SK-N-SH (cell line): ENCODE data around the gene FRAS1.

Experiments
- CHD2 ChIP-seq: fragments of 150-350 bp; IDR thresholded peaks from 2 replicates; pipeline ENCODE4 v1.6.1; 2018; ENCODE audit warnings: low read length; ENCODE audit not compliant: partially characterized antibody
- ELF1 ChIP-seq: IDR thresholded peaks from 2 replicates; pipeline ENCODE4 v1.4.0; 2012
- POLR2AphosphoS5 ChIP-seq: IDR thresholded peaks from 2 replicates; pipeline ENCODE4 v1.6.1; 2012; ENCODE audit warnings: low read depth, low read length
- RAD21 ChIP-seq: IDR thresholded peaks from 2 replicates; pipeline ENCODE4 v1.6.1; 2012; ENCODE audit warnings: mild to moderate bottlenecking, low read length
- TAF1 ChIP-seq: IDR thresholded peaks from 2 replicates; pipeline ENCODE4 v1.6.1; 2012; ENCODE audit warnings: low read depth, mild to moderate bottlenecking, low read length, moderate library complexity, borderline replicate concordance
- TF ChIP-seq, protein P1 (sequence below): IDR thresholded peaks from 2 replicates; pipeline ENCODE4 v1.6.1; 2012; ENCODE audit warnings: mild to moderate bottlenecking, low read depth, low read length, moderate library complexity
- TF ChIP-seq, protein P2 (sequence below): fragments of 200-600 bp; sonication (generic); IDR thresholded peaks from 2 replicates; pipeline ENCODE4 v1.6.1; 2017; ENCODE audit warnings: antibody characterized with exemption, mild to moderate bottlenecking, moderate library complexity
- TF ChIP-seq, protein P3 (sequence below): IDR thresholded peaks from 2 replicates; pipeline ENCODE4; 2012
- TF ChIP-seq, protein P4 (sequence below): fragments of 150-350 bp; IDR thresholded peaks from 2 replicates; pipeline ENCODE4 v1.6.1; 2017; ENCODE audit warnings: antibody characterized with exemption, low read length, low read depth, borderline replicate concordance
- TF ChIP-seq, protein P5 (sequence below): IDR thresholded peaks from 2 replicates; pipeline ENCODE4 v1.4.0; 2012; ENCODE audit warnings: low read depth, borderline replicate concordance

DNA sequence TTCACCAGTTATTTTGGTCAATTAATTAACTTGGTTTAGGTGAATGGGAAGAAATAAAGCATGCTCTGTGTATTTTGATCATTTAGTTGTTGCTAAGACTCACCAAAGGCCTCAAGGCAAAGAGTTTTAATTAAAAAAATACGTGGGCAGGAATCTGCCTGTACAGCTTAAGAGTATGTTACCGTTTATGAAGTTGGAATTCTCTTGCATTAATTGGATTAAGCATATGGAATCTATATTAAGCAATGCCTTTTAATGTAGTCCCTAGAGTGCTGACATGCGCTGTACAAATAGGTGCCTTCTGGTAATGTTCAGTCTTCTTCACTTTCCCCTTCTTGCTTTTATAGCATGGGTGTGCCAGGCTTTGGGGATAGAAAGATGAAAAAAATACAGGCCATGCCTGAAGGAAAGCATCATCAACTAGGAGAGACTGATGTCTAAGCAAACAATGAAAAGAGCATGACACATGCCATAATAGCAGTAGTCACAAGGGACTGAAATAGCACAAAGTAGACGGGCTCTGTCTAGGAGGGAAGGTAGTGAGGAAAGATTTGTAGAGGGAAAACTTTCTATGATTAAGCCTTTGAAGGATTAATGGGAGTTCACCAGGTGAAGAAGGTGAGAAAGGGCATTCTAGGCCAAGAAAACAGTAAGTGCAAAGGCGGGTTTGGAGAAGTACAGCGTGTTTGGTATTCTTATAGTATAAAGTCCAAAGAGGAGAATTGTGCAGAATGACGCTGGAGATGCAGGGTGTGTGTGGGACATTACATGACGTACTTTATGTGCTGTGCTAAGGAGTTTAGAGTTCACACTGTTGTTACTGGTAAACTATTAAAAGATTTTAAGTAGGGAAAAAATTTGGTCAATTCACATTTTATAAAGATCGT lies 268.4 kb downstream of the FRAS1 start:
- TF ChIP-seq, protein P1, sequence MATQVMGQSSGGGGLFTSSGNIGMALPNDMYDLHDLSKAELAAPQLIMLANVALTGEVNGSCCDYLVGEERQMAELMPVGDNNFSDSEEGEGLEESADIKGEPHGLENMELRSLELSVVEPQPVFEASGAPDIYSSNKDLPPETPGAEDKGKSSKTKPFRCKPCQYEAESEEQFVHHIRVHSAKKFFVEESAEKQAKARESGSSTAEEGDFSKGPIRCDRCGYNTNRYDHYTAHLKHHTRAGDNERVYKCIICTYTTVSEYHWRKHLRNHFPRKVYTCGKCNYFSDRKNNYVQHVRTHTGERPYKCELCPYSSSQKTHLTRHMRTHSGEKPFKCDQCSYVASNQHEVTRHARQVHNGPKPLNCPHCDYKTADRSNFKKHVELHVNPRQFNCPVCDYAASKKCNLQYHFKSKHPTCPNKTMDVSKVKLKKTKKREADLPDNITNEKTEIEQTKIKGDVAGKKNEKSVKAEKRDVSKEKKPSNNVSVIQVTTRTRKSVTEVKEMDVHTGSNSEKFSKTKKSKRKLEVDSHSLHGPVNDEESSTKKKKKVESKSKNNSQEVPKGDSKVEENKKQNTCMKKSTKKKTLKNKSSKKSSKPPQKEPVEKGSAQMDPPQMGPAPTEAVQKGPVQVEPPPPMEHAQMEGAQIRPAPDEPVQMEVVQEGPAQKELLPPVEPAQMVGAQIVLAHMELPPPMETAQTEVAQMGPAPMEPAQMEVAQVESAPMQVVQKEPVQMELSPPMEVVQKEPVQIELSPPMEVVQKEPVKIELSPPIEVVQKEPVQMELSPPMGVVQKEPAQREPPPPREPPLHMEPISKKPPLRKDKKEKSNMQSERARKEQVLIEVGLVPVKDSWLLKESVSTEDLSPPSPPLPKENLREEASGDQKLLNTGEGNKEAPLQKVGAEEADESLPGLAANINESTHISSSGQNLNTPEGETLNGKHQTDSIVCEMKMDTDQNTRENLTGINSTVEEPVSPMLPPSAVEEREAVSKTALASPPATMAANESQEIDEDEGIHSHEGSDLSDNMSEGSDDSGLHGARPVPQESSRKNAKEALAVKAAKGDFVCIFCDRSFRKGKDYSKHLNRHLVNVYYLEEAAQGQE, result no peak
- TF ChIP-seq, protein P2, sequence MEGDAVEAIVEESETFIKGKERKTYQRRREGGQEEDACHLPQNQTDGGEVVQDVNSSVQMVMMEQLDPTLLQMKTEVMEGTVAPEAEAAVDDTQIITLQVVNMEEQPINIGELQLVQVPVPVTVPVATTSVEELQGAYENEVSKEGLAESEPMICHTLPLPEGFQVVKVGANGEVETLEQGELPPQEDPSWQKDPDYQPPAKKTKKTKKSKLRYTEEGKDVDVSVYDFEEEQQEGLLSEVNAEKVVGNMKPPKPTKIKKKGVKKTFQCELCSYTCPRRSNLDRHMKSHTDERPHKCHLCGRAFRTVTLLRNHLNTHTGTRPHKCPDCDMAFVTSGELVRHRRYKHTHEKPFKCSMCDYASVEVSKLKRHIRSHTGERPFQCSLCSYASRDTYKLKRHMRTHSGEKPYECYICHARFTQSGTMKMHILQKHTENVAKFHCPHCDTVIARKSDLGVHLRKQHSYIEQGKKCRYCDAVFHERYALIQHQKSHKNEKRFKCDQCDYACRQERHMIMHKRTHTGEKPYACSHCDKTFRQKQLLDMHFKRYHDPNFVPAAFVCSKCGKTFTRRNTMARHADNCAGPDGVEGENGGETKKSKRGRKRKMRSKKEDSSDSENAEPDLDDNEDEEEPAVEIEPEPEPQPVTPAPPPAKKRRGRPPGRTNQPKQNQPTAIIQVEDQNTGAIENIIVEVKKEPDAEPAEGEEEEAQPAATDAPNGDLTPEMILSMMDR, result no peak
- no peak for TF ChIP-seq TAF1
- TF ChIP-seq, protein P3, sequence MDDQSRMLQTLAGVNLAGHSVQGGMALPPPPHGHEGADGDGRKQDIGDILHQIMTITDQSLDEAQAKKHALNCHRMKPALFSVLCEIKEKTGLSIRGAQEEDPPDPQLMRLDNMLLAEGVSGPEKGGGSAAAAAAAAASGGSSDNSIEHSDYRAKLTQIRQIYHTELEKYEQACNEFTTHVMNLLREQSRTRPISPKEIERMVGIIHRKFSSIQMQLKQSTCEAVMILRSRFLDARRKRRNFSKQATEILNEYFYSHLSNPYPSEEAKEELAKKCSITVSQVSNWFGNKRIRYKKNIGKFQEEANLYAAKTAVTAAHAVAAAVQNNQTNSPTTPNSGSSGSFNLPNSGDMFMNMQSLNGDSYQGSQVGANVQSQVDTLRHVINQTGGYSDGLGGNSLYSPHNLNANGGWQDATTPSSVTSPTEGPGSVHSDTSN, result no peak
- no peak for TF ChIP-seq POLR2AphosphoS5
- no peak for TF ChIP-seq CHD2
- TF ChIP-seq RAD21, result no peak
- no peak for TF ChIP-seq ELF1
- TF ChIP-seq, protein P4, sequence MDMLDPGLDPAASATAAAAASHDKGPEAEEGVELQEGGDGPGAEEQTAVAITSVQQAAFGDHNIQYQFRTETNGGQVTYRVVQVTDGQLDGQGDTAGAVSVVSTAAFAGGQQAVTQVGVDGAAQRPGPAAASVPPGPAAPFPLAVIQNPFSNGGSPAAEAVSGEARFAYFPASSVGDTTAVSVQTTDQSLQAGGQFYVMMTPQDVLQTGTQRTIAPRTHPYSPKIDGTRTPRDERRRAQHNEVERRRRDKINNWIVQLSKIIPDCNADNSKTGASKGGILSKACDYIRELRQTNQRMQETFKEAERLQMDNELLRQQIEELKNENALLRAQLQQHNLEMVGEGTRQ, result no peak
- TF ChIP-seq, protein P5, sequence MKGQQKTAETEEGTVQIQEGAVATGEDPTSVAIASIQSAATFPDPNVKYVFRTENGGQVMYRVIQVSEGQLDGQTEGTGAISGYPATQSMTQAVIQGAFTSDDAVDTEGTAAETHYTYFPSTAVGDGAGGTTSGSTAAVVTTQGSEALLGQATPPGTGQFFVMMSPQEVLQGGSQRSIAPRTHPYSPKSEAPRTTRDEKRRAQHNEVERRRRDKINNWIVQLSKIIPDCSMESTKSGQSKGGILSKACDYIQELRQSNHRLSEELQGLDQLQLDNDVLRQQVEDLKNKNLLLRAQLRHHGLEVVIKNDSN, result no peak
